Stimulated activated CD8-positive, alpha-beta memory T cell treated with anti-CD3 and anti-CD28 coated beads, Interleukin-12 subunit alpha, Interleukin-12 subunit beta, amount 100 ng/mL, for 4 hours (primary cell): ENCODE results near the gene UBA5.

Source experiments
- DNase-seq: peaks from one replicate; pipeline ENCODE4 v3.0.0-alpha.2; 2020; ENCODE audit warnings: low read depth

Gene UBA5

GRCh38 chr3:132654190-132654589 lies 5.9 kb upstream of the UBA5 start:
- DNase-seq: no peak

- no peak for DNase-seq
Measured at GRCh38 chr3:132654721-132655120, 5.4 kb upstream of the UBA5 start.

GRCh38 chr3:132655471-132655870 lies 4.7 kb upstream of the UBA5 start:
- no peak for DNase-seq

- no peak for DNase-seq
Measured at GRCh38 chr3:132657869-132658747, 2.0 kb upstream of the UBA5 start.

- DNase-seq: no peak
Measured at GRCh38 chr3:132659000-132659364, 1.1 kb upstream of the UBA5 start.

- DNase-seq: peak; percentile 15
Measured at GRCh38 chr3:132659365-132660051, 621 bp upstream of the UBA5 start, which contains the start of gene ACAD11. Gene ACAD11, minus strand, starts transcription at chr3:132659809. Its CDS starts 58 bp downstream, at chr3:132659751.

GRCh38 chr3:132660811-132661070 lies 612 bp downstream of the UBA5 start:
- DNase-seq: no peak

- DNase-seq: no peak
Measured at GRCh38 chr3:132661101-132661500, 972 bp downstream of the UBA5 start.

GRCh38 chr3:132662212-132662611 lies 2.1 kb downstream of the UBA5 start:
- DNase-seq: no peak

GRCh38 chr3:132665230-132665745 lies 5.2 kb downstream of the UBA5 start:
- DNase-seq: no peak

- DNase-seq: no peak
Measured at GRCh38 chr3:132669256-132669777, 9.2 kb downstream of the UBA5 start.

- DNase-seq: no peak
Measured at GRCh38 chr3:132675408-132675807, 15.3 kb downstream of the UBA5 start.

GRCh38 chr3:132679911-132680310 lies 19.8 kb downstream of the UBA5 start:
- no peak for DNase-seq

GRCh38 chr3:132681421-132681820 lies 21.3 kb downstream of the UBA5 start:
- DNase-seq: no peak

- no peak for DNase-seq
Measured at GRCh38 chr3:132682201-132682600, 22.1 kb downstream of the UBA5 start.

- no peak for DNase-seq
Measured at GRCh38 chr3:132690040-132690439, 29.9 kb downstream of the UBA5 start.

GRCh38 chr3:132694991-132695390 lies 34.9 kb downstream of the UBA5 start:
- no peak for DNase-seq

- no peak for DNase-seq
Measured at GRCh38 chr3:132695422-132695821, 35.3 kb downstream of the UBA5 start.

GRCh38 chr3:132703733-132704132 lies 43.6 kb downstream of the UBA5 start:
- no peak for DNase-seq

GRCh38 chr3:132709761-132710160 lies 49.6 kb downstream of the UBA5 start:
- no peak for DNase-seq

GRCh38 chr3:132710311-132710710 lies 50.2 kb downstream of the UBA5 start:
- no peak for DNase-seq

GRCh38 chr3:132713977-132714727 lies 54.0 kb downstream of the UBA5 start:
- no peak for DNase-seq
